ENCODE results near the gene MDP1. TPM values are rescaled to one million over a fixed set of nuclear protein-coding genes. Genes with fewer than 3 reads are reported as not detected.

Gene MDP1
- total RNA-seq (2021; fragmentation: NEBNext Ultra II Directional; extraction: Animal tissue kit (Norgen Biotek cat#: 25700)) (14.3 and 17.7 TPM in 2 replicates), polyA plus RNA-seq (2011; rRNA removed) (25.3 and 32.2 TPM in 2 replicates), polyA minus RNA-seq (2011; rRNA and poly(A)+ RNA removed) (7.8 and 9.2 TPM in 2 replicates)
- polyA plus RNA-seq (2011; cell fraction: cytosol; rRNA removed), result 27.1 TPM
- 20.6 TPM for polyA plus RNA-seq (2011; cell fraction: nucleus; rRNA removed)
- 19.2 to 24.2 TPM (median 22.5 TPM) in 4 replicates for polyA plus RNA-seq (2012, experiment 1 of 2)
- 41.5 TPM for polyA plus RNA-seq (2012, experiment 2 of 2)
- 28.0 TPM for polyA plus RNA-seq (2013, experiment 1 of 2)
- 27.9 TPM for polyA plus RNA-seq (2013, experiment 2 of 2)
- 7.6 TPM for polyA minus RNA-seq (2011; cell fraction: cytosol; rRNA and poly(A)+ RNA removed)
- 10.5 TPM for polyA minus RNA-seq (2011; cell fraction: nucleus; rRNA and poly(A)+ RNA removed)
- long read RNA-seq, experiment 1, transcript MDP1-201 (6 exons, 730 nt), result major isoform, 7 of 12 reads
- long read RNA-seq, experiment 1, partial matches to known transcripts, result 1 of 12 reads
- long read RNA-seq, experiment 1, other reads (novel, unspliced or antisense), result 0 of 12 reads
- long read RNA-seq, experiment 2, partial matches to known transcripts, result 0 of 3 reads
- long read RNA-seq, experiment 2, other reads (novel, unspliced or antisense), result 0 of 3 reads

DNA sequence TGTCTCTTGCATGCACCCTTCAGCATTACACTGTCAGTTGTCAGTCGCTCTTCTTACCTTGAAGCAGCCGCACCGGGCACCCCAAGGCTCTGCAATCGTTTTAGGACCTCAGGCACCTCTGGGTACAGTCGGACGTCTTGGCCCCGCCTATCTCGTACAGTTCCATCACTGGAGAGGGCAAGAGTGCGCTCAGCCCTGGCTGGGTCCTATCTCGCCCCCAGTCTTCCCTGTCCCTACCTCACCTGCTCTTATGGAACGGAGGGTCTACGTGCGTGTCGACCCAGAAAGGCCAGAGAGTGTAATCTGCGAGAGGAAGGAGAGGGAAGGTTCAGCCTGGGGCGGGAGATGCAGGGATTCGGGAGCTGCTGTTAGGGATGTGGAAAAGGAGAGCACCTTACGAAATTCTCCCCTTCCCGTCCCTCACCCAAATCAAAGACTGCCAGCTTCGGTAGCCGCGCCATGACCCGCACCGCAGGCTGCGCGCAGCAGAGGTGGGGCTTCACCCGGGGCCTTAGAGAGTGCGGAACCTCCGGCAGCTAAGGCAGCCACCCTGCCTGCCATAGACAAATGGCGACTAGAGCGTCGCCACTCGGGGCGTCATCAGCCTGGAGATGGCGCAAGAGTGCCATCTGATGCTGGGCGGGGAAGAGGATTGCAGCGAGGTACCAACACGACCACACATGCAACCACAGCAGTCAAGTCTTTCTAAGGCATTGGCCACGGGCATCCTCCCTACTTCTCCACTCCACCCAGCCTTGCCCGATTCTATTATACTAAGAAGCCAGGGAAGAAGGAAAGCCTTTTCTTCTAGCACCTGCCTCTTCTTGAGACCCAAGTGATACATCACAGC is at the start of gene MDP1:
Gene MDP1, minus strand, starts transcription at position 572 of the 850 bp plus-strand sequence. Its CDS starts 111 bp downstream, at position 461.
- Histone ChIP-seq H4K91ac (replicated peaks; ENCODE audit: insufficient read length, low read length) (peak within 1 kb of the TSS; percentile 71), H2AK5ac (ENCODE audit: low read depth, low read length) (no peak within 1 kb of the TSS), H3K36me3 (ENCODE audit: control insufficient read depth in 2 of 4, insufficient read depth in 4 of 4, low read length in 3 of 4) (peaks cover 0 to 9% (median 6%) of the 10 kb centered on the region in 4 experiments; a peak in 6 of 8 replicates), H3K9ac (replicated peaks in 1 of 4; ENCODE audit: extremely low read depth in 1 of 4, low read depth in 3 of 4, low read length in 3 of 4) (peak within 1 kb of the TSS; percentile 76 to 84 (median 78)), H2BK20ac (ENCODE audit: low read length) (no peak within 1 kb of the TSS), H3K23ac (ENCODE audit: insufficient read length) (no peak within 1 kb of the TSS), H4K20me1 (replicated peaks in 1 of 2; ENCODE audit: control insufficient read depth in 1 of 2, insufficient read depth in 2 of 2, low read length in 2 of 2) (peaks cover 0 to 1% of the 10 kb centered on the region in 2 experiments), H3K9me3 (ENCODE audit: insufficient read depth in 2 of 2, low read depth in 1 of 2, low read length in 1 of 2) (no peaks in the 10 kb centered on the region), H3K18ac (ENCODE audit: extremely low read depth, low read length) (no peak within 1 kb of the TSS), H3K4me1 (replicated peaks in 1 of 4; ENCODE audit: control insufficient read depth in 3 of 4, insufficient read depth in 4 of 4, low read length in 3 of 4) (peaks cover 0 to 5% (median 2%) of the 10 kb centered on the region in 4 experiments; a peak in 1 of 7 replicates), H2BK5ac (ENCODE audit: low read depth, low read length) (peak within 1 kb of the TSS; percentile 78), H3K23me2 (ENCODE audit: low read depth, low read length) (peaks cover 8% of the 10 kb centered on the region), H3K14ac (ENCODE audit: insufficient read length) (no peak within 1 kb of the TSS), H3K27me3 (replicated peaks in 1 of 4; ENCODE audit: control insufficient read depth in 3 of 4, extremely low read depth in 1 of 4, insufficient read depth in 3 of 4, low read length in 3 of 4) (no peaks in the 10 kb centered on the region), H2AFZ (ENCODE audit: low read length) (peak within 1 kb of the TSS; percentile 21; the same call in 1 of the 2 replicates), H3K79me2 (ENCODE audit: control insufficient read depth in 1 of 2, insufficient read depth in 2 of 2, low read length in 2 of 2) (peaks cover 0 to 9% of the 10 kb centered on the region in 2 experiments; a peak in 2 of 4 replicates), H4K5ac (ENCODE audit: insufficient read length, low read depth, low read length) (peak within 1 kb of the TSS; percentile 43), H3K4me3 (ENCODE audit: extremely low read depth in 1 of 4, insufficient read depth in 2 of 4, low read depth in 3 of 4, low read length in 4 of 4) (peak within 1 kb of the TSS; percentile 77 to 94 (median 84)), H3K56ac (replicated peaks; ENCODE audit: insufficient read length, low read depth, low read length) (peak within 1 kb of the TSS; percentile 27), H2BK120ac (replicated peaks; ENCODE audit: low read depth, low read length) (no peak within 1 kb of the TSS), H2BK15ac (ENCODE audit: low read length) (0 out of 2 replicates have a peak within 1 kb of the TSS, but pooled peaks have one; percentile 66), H3K4ac (replicated peaks; ENCODE audit: insufficient read length, low read depth, low read length) (peak within 1 kb of the TSS; percentile 55), H3K4me2 (ENCODE audit: insufficient read depth in 1 of 2, low read depth in 2 of 2, low read length in 2 of 2) (peak within 1 kb of the TSS; percentile 70 to 86), H4K8ac (ENCODE audit: extremely low read depth, insufficient read depth, low read length) (peak within 1 kb of the TSS; percentile 84), H3K79me1 (ENCODE audit: low read depth, low read length) (no peaks in the 10 kb centered on the region), H2BK12ac (ENCODE audit: low read depth, low read length) (no peak within 1 kb of the TSS), H3K27ac (ENCODE audit: low read depth, low read length) (peak within 1 kb of the TSS; percentile 72)
- POLR2A ChIA-PET (ENCODE audit: partially characterized antibody), result interaction anchor here (0.6 to 11.1 kb wide), 20 partner anchors 9 to 129 kb away, joined by 3 to 119 read pairs (median 4); partner anchors contain the start of genes GMPR2, IPO4, RABGGTA and TINF2
- FAIRE-seq (peak; percentile 55), DNase-seq (ENCODE audit: low read depth in 1 of 2, low spot score in 2 of 2) (peak; percentile 73 to 82)
- CTCF ChIA-PET (ENCODE audit: partially characterized antibody), result interaction anchor here (0.5 to 2.1 kb wide), 19 partner anchors 9 to 1914 kb away, joined by 3 to 7 read pairs (median 4); partner anchors contain the start of genes CIDEB, TINF2 and TM9SF1
- WGBS, 2 experiments (ENCODE audit: extremely low coverage in 1 of 2, insufficient coverage in 1 of 2, insufficient read length in 1 of 2, insufficient replicate concordance in 2 of 2, low coverage in 1 of 2, low lambda C conversion rate in 2 of 2, missing lambda C conversion rate in 1 of 2), result 3% methylated on average over 39 of the region's 40 CpGs; no CpG with 5 or more reads in 1 of the 2 experiments
- no peak for TF ChIP-seq SP4 (IDR thresholded peaks at IDR 0.05; ENCODE audit: low read length)
- TF ChIP-seq HDAC2 (IDR thresholded peaks at IDR 0.05; ENCODE audit: borderline replicate concordance in 1 of 2, low read depth in 2 of 2, low read length in 2 of 2), result 0 out of 4 replicates have a peak, but pooled peaks of 1 of the 2 experiments have one; percentile 49
- peak; percentile 84 for TF ChIP-seq PHF8 (conservative IDR thresholded peaks at IDR 0.05; ENCODE audit: low read depth, low read length)
- TF ChIP-seq, protein P1, sequence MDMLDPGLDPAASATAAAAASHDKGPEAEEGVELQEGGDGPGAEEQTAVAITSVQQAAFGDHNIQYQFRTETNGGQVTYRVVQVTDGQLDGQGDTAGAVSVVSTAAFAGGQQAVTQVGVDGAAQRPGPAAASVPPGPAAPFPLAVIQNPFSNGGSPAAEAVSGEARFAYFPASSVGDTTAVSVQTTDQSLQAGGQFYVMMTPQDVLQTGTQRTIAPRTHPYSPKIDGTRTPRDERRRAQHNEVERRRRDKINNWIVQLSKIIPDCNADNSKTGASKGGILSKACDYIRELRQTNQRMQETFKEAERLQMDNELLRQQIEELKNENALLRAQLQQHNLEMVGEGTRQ (IDR thresholded peaks at IDR 0.05; ENCODE audit: low read length), result no peak; the same call in 1 of the 2 replicates
- no peak for TF ChIP-seq CBX5 (IDR thresholded peaks at IDR 0.05; ENCODE audit: low read depth, low read length)
- TF ChIP-seq CBX8 (IDR thresholded peaks at IDR 0.05; ENCODE audit: borderline replicate concordance, low read depth, low read length), result no peak

All from H1 (cell line).